GM12878 (cell line): ENCODE measurements around the gene DDX54. TPM values are rescaled to one million over a fixed set of nuclear protein-coding genes. Genes with fewer than 3 reads are reported as not detected.

Source experiments
- ATAC-seq: fragments of 200-7000 bp; cut with Tn5 transposase; 3 replicates; pipeline ENCODE4 v1.9.1; 2020; ENCODE audit warnings: mild to moderate bottlenecking, moderate library complexity
- BruUV-seq: library from RNA; stranded (reverse); fragments of 400-500 nt; replicated peaks from 2 replicates; lab custom pipeline; 2021; lab: Mats Ljungman, UMichigan
- CTCF ChIA-PET: fragments of 300-600 bp; sonication (Branson Sonifier 250); formaldehyde crosslinking; extraction: SDS; loops from one replicate; lab custom pipeline; 2021; ENCODE audit warnings: inconsistent platforms; lab: Yijun Ruan, JAX
- POLR2A ChIA-PET: fragments of 350-600 bp; formaldehyde crosslinking; extraction: SDS; loops from one replicate; lab custom pipeline; 2021; ENCODE audit warnings: inconsistent platforms; lab: Charles Lee
- RAD21 ChIA-PET: fragments of 300-600 bp; sonication (Branson Sonifier 250); formaldehyde crosslinking; loops from one replicate; lab custom pipeline; 2023; ENCODE audit warnings: antibody characterized with exemption; ENCODE audit not compliant: unreplicated experiment; lab: Charles Lee
- SMC1A ChIA-PET: fragments of 300-600 bp; sonication (Branson Sonifier 250); formaldehyde crosslinking; loops from one replicate; lab custom pipeline; 2023; ENCODE audit not compliant: unreplicated experiment, uncharacterized antibody; lab: Charles Lee
- DNase-seq: peaks from one replicate; pipeline ENCODE4 v3.0.0-alpha.2; 2011; ENCODE audit warnings: low read depth, low spot score
- FAIRE-seq: peaks from 3 replicates; lab custom pipeline; 2011; peaks lifted over from hg19 to GRCh38; lab: Jason Lieb, UNC
- H2AFZ ChIP-seq: 2 replicates; pipeline ENCODE4 v1.6.0; 2011; ENCODE audit warnings: low read depth, low read length, control low read depth; ENCODE audit not compliant: control insufficient read depth
- H3K27ac ChIP-seq: 2 replicates; pipeline ENCODE4 v1.5.1; 2011; ENCODE audit warnings: control low read depth; ENCODE audit not compliant: control insufficient read depth, insufficient read depth
- H3K27me3 ChIP-seq, 2 experiments: replicated peaks in 1 of 2; 2 replicates each; pipeline versions ENCODE4 v1.6.0 to v1.6.1; 2011; ENCODE audit warnings: low read length in 1 of 2; ENCODE audit not compliant: control insufficient read depth in 2 of 2, insufficient read depth in 2 of 2
- H3K36me3 ChIP-seq, 2 experiments: 2 replicates each; pipeline ENCODE4 v1.5.1; 2011; ENCODE audit warnings: low read length in 1 of 2; ENCODE audit not compliant: control insufficient read depth in 2 of 2, insufficient read depth in 2 of 2
- H3K4me1 ChIP-seq: 2 replicates; pipeline ENCODE4 v1.6.1; 2011; ENCODE audit warnings: mild to moderate bottlenecking, low read length, moderate library complexity, mixed read lengths; ENCODE audit not compliant: control insufficient read depth, insufficient read depth
- H3K4me2 ChIP-seq: 2 replicates; pipeline ENCODE4 v1.6.0; 2011; ENCODE audit warnings: control low read depth; ENCODE audit not compliant: control insufficient read depth, insufficient read depth
- H3K4me3 ChIP-seq: fragments of 200-600 bp; sonication (generic); 2 replicates; pipeline ENCODE4 v1.5.1; 2016
- H3K79me2 ChIP-seq: 2 replicates; pipeline ENCODE4 v1.6.0; 2011; ENCODE audit warnings: low read length; ENCODE audit not compliant: control insufficient read depth, insufficient read depth
- H3K9ac ChIP-seq: 2 replicates; pipeline ENCODE4 v1.8.0; 2011; ENCODE audit warnings: low read length, control low read depth, mixed read lengths; ENCODE audit not compliant: control insufficient read depth, insufficient read depth
- H3K9me3 ChIP-seq: replicated peaks from 3 replicates; pipeline ENCODE4 v1.5.1; 2011; ENCODE audit warnings: mild to moderate bottlenecking, low read length; ENCODE audit not compliant: control insufficient read depth, insufficient read depth
- H4K20me1 ChIP-seq: 2 replicates; pipeline ENCODE4 v1.6.0; 2011; ENCODE audit not compliant: control insufficient read depth, insufficient read depth
- BHLHE40 ChIP-seq, 2 experiments: fragments of 450-650 bp in 1 of 2; IDR thresholded peaks; 2 replicates each; pipeline ENCODE4 v1.6.1; 2011 to 2017; ENCODE audit warnings: low read depth in 2 of 2, borderline replicate concordance in 1 of 2, improper control_type of control experiment in 1 of 2, low read length in 1 of 2, mild to moderate bottlenecking in 1 of 2
- CBX5 ChIP-seq: sonication (generic); IDR thresholded peaks from 2 replicates; pipeline ENCODE4 v1.6.1; 2016; ENCODE audit warnings: low read depth, moderate library complexity, mild to moderate bottlenecking, inconsistent platforms
- FOXM1 ChIP-seq: IDR thresholded peaks from 2 replicates; pipeline ENCODE4 v1.6.1; 2012; ENCODE audit warnings: low read depth, mild to moderate bottlenecking, inconsistent platforms, low read length, moderate library complexity
- GATAD2B ChIP-seq: fragments of 450-650 bp; conservative IDR thresholded peaks from 2 replicates; pipeline ENCODE4 v1.6.1; 2017; ENCODE audit warnings: low read depth, mild to moderate bottlenecking, moderate library complexity
- MEF2B ChIP-seq: fragments of 450-650 bp; IDR thresholded peaks from 2 replicates; pipeline ENCODE4 v1.6.1; 2018; ENCODE audit warnings: mild to moderate bottlenecking, moderate library complexity; ENCODE audit not compliant: partially characterized antibody, poor library complexity, severe bottlenecking
- MTA2 ChIP-seq: fragments of 450-650 bp; IDR thresholded peaks from 2 replicates; pipeline ENCODE4 v1.6.1; 2016; ENCODE audit warnings: low read depth, mild to moderate bottlenecking, moderate library complexity
- POLR2A ChIP-seq: IDR thresholded peaks from 2 replicates; pipeline ENCODE4 v1.6.1; 2011; ENCODE audit warnings: low read depth, mild to moderate bottlenecking, low read length
- POLR2AphosphoS2 ChIP-seq: IDR thresholded peaks from 2 replicates; pipeline ENCODE4 v1.6.1; 2011; ENCODE audit warnings: low read depth, mild to moderate bottlenecking, low read length, improper control_type of control experiment, moderate library complexity
- SREBF2 ChIP-seq: IDR thresholded peaks from 2 replicates; pipeline ENCODE4 v1.6.1; 2012; ENCODE audit warnings: mild to moderate bottlenecking, low read length
- TAF1 ChIP-seq: IDR thresholded peaks from 2 replicates; pipeline ENCODE4 v1.6.1; 2011; ENCODE audit warnings: mild to moderate bottlenecking, low read depth, low read length, borderline replicate concordance
- WGBS: methylation state at CpG from one replicate; pipeline ENCODE4 v1.1.6; 2016; ENCODE audit warnings: low lambda C conversion rate; ENCODE audit not compliant: insufficient replicate concordance, insufficient coverage; ENCODE audit errors: missing lambda C conversion rate; 5-methylcytosine and 5-hydroxymethylcytosine counted together
- in situ Hi-C: fragments of 300-500 bp; cut with MboI; formaldehyde crosslinking; loops from 9 replicates; pipeline ENCODE4 v1.14.3; 2018; ENCODE audit warnings: mixed read lengths
- intact Hi-C: fragments of 100-400 bp; cut with micrococcal nuclease; formaldehyde crosslinking; loops from one replicate; pipeline ENCODE4 v1.14.2; 2022; ENCODE audit not compliant: unreplicated experiment
- polyA plus RNA-seq, 11 experiments: library from polyadenylated mRNA; depleted of rRNA in 4 of 11; unstranded in 6 of 11; stranded (reverse) in 5 of 11; fragments of >200 nt; fragmentation: Nextera tagmentation in 4 of 11; fragmentation: Illumina TruSeq in 1 of 11; extraction: Ambion mirVana in 4 of 11; extraction: Trizol in 1 of 11; gene quantifications; 1 replicate in 1 of 11; 2 replicates in 10 of 11; pipeline versions ENCODE4 v1.2.1 to v1.2.3, GENCODE V29; 2011 to 2016; ENCODE audit warnings: inconsistent platforms in 2 of 11, missing spikeins in 2 of 11, low read depth in 1 of 11
- total RNA-seq, 4 experiments: library from RNA; depleted of rRNA in 3 of 4; stranded (reverse); fragments of >200 nt in 3 of 4; fragmentation: Illumina TruSeq in 1 of 4; extraction: Trizol in 1 of 4; gene quantifications; 2 replicates each; pipeline versions ENCODE4 v1.2.1 to v1.2.3, GENCODE V29; 2013 to 2021
- TF ChIP-seq, protein P1 (sequence below): fragments of 450-650 bp; formaldehyde crosslinking; IDR thresholded peaks from 2 replicates; pipeline ENCODE4 v1.4.0; 2022; ENCODE audit warnings: mild to moderate bottlenecking, moderate library complexity
- TF ChIP-seq, protein P2 (sequence below): fragments of 150-350 bp; IDR thresholded peaks from 2 replicates; pipeline ENCODE4 v1.6.1; 2016; ENCODE audit warnings: low read depth, low read length
- TF ChIP-seq, protein P3 (sequence below): fragments of 450-650 bp; IDR thresholded peaks from 2 replicates; pipeline ENCODE4 v1.6.1; 2016; ENCODE audit warnings: mild to moderate bottlenecking

The DDX54 gene
- total and polyA plus RNA-seq, 10 of the 15 experiments (the other 5 are each of a cell fraction or from before 2014, with no cell fraction given): 1.9 to 115 (median 56.3) TPM

DNA sequence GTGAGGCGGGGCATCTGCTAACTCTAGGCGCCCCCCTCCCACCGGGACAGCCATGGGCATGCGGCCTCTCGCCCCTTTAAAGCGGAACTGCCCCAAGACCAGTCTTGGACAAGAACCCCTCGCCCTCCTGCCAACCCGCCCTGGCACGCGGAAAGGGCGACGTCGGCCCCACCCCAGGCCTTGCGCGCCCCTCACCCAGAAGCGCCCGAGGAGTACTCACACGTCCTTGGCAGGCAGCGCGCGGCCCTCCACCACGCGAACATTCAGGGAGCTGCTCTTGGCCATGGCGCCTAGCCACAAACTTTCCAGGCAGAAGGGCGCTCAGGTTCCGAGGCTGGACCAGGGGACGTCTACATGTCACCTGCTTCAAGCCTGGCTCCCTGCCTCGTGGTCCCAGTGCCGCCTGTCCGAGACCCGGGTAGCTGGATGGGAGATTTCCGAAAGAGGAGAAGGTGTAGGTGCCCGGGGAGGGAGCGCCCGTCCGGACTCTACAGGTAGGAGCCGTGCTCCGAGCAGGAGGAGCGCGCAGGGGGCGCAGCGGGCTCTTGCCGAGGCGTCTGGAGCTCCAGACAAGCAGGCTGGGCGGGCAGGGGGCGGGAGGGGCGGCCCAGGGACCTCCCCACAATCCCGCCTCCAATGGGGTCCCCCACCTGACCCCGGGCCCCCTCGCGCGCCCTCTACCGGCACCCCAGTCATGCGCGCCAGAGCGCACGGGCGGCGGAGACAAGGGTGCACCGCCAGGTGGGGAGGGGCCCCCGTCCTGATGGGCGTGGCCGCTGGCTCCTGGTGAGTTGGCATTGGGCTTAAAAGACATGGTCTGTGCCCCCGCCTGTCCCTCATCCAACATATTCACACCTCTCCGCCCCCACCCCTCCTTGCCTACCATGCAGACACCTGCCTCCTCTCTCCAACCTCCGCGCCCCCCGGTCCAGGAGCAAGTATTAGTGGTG is 49.8 kb downstream of the DDX54 start, which contains the start of gene RASAL1:
RASAL1 (minus strand) TSS at position 584 of the 950 bp plus-strand sequence; CDS start at position 285, 299 bp downstream.
- Histone ChIP-seq H4K20me1 (no peaks in the 10 kb centered on the region), H3K27me3 (no peaks in the 10 kb centered on the region; a peak in 2 of 4 replicates), H3K9me3 (no peaks in the 10 kb centered on the region), H3K4me2 (peak within 1 kb of the TSS; percentile 77), H3K4me1 (peaks cover under 1% of the 10 kb centered on the region; the same call in 1 of the 2 replicates), H3K27ac (no peak within 1 kb of the TSS), H3K4me3 (no peak within 1 kb of the TSS), H3K79me2 (no peaks in the 10 kb centered on the region), H3K36me3 (no peaks in the 10 kb centered on the region), H3K9ac (no peak within 1 kb of the TSS), H2AFZ (no peak within 1 kb of the TSS)
- intact Hi-C loops: no loop called here
- ChIA-PET CTCF (interaction anchor here (1.0 to 1.9 kb wide), 4 partner anchors 14 to 38 kb away, joined by 3 to 6 read pairs (median 4); no protein-coding TSS in a partner anchor), RAD21 (interaction anchor here (1.3 to 2.3 kb wide), 3 partner anchors 38 to 143 kb away, joined by 4 to 10 read pairs (median 6); no protein-coding TSS in a partner anchor), SMC1A (interaction anchor here (1.3 kb wide), 1 partner anchor 35 kb away, joined by 5 read pairs; no protein-coding TSS in a partner anchor), POLR2A (interaction anchor here (0.6 kb wide), 1 partner anchor 128 kb away, joined by 3 read pairs; no protein-coding TSS in a partner anchor)
- in situ Hi-C loops: no loop called here
- 8% methylated on average over 56 of the region's 68 CpGs for WGBS
- FAIRE-seq (no peak), DNase-seq (no peak), ATAC-seq (peak; percentile 91)
- no TSS peak for BruUV-seq
- TF ChIP-seq MEF2B (no peak), TAF1 (no peak), MTA2 (0 out of 2 replicates have a peak, but pooled peaks have one; percentile 17), POLR2AphosphoS2 (no peak), FOXM1 (no peak), CBX5 (no peak), GATAD2B (no peak; the same call in 1 of the 2 replicates), BHLHE40 (IDR thresholded peaks at IDR 0.05; ENCODE audit: borderline replicate concordance in 1 of 2, low read depth in 2 of 2, low read length in 1 of 2) (peak; percentile 40 to 88; a peak in 3 of 4 replicates), SREBF2 (no peak), POLR2A (no peak)
- TF ChIP-seq, protein P1, sequence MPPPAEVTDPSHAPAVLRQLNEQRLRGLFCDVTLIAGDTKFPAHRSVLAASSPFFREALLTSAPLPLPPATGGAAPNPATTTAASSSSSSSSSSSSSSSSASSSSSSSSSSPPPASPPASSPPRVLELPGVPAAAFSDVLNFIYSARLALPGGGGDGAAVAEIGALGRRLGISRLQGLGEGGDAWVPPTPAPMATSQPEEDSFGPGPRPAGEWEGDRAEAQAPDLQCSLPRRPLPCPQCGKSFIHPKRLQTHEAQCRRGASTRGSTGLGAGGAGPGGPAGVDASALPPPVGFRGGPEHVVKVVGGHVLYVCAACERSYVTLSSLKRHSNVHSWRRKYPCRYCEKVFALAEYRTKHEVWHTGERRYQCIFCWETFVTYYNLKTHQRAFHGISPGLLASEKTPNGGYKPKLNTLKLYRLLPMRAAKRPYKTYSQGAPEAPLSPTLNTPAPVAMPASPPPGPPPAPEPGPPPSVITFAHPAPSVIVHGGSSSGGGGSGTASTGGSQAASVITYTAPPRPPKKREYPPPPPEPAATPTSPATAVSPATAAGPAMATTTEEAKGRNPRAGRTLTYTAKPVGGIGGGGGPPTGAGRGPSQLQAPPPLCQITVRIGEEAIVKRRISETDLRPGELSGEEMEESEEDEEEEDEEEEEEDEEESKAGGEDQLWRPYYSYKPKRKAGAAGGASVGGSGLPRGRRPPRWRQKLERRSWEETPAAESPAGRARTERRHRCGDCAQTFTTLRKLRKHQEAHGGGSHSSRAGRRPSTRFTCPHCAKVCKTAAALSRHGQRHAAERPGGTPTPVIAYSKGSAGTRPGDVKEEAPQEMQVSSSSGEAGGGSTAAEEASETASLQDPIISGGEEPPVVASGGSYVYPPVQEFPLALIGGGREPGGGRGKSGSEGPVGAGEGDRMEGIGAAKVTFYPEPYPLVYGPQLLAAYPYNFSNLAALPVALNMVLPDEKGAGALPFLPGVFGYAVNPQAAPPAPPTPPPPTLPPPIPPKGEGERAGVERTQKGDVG: no peak
- TF ChIP-seq, protein P2, sequence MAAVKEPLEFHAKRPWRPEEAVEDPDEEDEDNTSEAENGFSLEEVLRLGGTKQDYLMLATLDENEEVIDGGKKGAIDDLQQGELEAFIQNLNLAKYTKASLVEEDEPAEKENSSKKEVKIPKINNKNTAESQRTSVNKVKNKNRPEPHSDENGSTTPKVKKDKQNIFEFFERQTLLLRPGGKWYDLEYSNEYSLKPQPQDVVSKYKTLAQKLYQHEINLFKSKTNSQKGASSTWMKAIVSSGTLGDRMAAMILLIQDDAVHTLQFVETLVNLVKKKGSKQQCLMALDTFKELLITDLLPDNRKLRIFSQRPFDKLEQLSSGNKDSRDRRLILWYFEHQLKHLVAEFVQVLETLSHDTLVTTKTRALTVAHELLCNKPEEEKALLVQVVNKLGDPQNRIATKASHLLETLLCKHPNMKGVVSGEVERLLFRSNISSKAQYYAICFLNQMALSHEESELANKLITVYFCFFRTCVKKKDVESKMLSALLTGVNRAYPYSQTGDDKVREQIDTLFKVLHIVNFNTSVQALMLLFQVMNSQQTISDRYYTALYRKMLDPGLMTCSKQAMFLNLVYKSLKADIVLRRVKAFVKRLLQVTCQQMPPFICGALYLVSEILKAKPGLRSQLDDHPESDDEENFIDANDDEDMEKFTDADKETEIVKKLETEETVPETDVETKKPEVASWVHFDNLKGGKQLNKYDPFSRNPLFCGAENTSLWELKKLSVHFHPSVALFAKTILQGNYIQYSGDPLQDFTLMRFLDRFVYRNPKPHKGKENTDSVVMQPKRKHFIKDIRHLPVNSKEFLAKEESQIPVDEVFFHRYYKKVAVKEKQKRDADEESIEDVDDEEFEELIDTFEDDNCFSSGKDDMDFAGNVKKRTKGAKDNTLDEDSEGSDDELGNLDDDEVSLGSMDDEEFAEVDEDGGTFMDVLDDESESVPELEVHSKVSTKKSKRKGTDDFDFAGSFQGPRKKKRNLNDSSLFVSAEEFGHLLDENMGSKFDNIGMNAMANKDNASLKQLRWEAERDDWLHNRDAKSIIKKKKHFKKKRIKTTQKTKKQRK: no peak
- TF ChIP-seq, protein P3, sequence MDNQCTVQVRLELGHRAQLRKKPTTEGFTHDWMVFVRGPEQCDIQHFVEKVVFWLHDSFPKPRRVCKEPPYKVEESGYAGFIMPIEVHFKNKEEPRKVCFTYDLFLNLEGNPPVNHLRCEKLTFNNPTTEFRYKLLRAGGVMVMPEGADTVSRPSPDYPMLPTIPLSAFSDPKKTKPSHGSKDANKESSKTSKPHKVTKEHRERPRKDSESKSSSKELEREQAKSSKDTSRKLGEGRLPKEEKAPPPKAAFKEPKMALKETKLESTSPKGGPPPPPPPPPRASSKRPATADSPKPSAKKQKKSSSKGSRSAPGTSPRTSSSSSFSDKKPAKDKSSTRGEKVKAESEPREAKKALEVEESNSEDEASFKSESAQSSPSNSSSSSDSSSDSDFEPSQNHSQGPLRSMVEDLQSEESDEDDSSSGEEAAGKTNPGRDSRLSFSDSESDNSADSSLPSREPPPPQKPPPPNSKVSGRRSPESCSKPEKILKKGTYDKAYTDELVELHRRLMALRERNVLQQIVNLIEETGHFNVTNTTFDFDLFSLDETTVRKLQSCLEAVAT: no peak
